NCI-H1105 treated with DMSO at 0.1 percent for 48 hours (cell line): Measurements from ENCODE around the gene CRPPA.
A peak's percentile ranks its signal among the peaks of the same experiment; 100 is the strongest.
"Not testable (repeated sequence)": the region's sequence is repeated elsewhere in the genome, so short reads cannot be mapped to it uniquely, and the experiment has no call there.

ENCODE experiments used
- DNase-seq: peaks from one replicate; lab custom pipeline; 2025; lab: John Stamatoyannopoulos, UW

CRPPA gene

GRCh38 chr7:16421333-16422102 is at the start of gene CRPPA:
Gene CRPPA (minus strand): TSS chr7:16421538. CDS start chr7:16421322, 216 bp downstream.
- peak; percentile 49 for DNase-seq

GRCh38 chr7:16465469-16466361 is 44.4 kb upstream of the CRPPA start, which contains the start of gene SOSTDC1:
Gene SOSTDC1 (minus strand): TSS chr7:16465738. CDS start chr7:16465668, 70 bp downstream.
- DNase-seq = no peak

- DNase-seq = no peak
Measured at GRCh38 chr7:16463949-16464715, 42.8 kb upstream of the CRPPA start.

DNA sequence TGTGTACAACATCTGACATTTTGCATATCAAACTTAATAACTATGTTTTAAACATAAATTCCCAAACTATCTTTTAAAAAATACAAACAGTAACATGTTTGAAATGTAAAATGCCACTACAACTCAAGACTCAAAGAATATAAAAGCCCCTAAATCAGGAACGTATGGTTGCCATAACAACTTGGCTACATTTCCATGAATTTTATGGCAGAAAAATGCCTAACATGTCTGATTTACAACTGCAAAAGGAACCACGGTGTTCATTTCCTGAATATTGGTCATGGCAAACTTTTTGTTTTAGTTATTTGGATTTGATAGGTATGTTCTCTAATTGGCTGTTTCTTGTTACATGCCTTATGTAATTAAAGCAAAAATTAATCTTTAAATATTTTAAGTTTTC is 42.2 kb upstream of the CRPPA start:
- no peak for DNase-seq

DNA sequence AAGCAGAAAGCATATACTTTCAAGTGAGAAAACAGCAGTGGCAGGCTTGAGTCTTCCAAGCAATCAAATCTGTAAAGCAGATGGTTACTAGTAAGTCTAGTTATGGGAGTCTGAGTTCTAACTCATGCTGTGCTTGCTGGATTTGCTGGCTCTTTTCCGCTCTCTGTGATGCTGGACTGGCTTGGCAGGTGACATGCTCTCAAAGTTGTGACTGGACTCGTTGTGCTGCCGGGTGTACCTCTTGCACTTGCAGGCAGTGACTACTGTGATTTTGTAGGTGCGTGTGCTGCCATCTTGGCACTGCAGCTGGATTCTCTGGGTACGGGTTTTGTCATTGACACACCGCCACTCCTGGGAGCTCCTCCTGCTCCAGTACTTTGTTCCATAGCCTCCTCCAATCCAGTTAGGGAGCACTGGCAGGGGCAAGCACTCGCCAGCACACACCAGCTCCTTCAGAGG is 41.1 kb upstream of the CRPPA start:
- DNase-seq = no peak

DNA sequence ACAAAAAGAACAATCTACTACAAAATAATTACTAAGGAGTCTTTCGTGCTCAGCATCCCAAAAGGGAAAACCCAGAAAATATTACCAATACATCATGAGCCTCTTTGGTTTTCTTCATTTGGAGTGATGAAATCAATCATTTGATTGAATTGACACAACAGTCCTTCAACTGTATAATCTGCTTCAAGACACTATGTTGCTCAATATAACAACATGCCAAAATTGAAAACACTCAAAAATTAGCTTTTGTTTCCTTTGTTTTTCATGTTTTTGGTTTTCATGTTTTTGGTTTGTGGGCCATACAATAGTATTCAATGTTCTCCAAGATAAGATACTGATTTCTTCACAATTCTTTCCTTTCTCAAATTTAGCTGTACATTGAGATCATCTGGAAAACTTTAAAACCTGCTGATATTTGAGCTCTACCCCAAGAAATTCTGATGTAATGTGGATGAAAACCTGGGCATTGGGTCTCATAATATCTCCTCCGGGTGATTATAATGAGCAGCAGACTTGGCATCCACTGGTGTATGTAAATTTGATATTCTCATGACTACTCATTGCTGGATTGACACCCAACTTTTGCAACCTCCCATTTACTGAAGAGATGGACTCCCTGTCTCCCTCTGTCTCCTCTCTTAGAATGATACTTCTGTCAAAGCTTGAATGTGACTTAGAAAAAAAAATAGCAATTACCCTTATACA is 39.6 kb upstream of the CRPPA start:
- DNase-seq = no peak

DNA sequence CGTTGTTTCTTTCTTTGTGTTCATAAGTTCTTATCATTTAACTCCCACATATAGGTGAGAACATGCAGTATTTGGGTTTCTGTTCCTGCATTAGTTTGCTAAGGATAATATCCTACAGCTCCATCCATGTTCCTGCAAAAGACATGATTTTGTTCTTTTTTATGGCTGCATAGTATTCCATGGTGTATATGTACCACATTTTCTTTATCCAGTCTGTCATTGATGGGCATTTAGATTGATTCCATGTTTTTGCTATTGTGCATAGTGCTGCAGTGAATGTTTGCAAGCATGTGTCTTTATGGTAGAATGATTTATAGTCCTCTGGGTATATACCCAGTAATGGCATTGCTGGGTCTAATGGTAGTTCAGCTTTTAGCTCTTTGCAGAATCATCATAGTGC is 35.0 kb upstream of the CRPPA start:
- DNase-seq = not testable (repeated sequence)

DNA sequence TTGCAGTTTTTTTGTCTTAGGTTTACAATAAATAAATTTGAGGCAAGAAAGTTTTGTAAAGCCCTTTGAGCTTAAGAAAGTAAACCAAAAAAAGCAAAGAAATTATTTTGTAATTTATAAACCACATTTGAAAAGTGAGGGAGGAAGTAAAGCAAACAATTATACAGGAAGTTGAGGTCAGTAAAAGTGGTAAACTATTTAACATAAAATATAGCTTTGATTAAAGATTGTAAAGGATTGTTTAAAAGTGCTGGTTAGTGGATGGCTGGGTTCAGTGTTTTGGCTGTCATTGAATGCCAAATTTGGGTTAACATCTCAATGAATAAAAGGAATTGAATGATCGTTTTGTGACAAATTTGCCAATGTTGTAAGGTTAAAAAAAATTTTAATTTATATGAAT is 34.3 kb upstream of the CRPPA start:
- DNase-seq = no peak

DNA sequence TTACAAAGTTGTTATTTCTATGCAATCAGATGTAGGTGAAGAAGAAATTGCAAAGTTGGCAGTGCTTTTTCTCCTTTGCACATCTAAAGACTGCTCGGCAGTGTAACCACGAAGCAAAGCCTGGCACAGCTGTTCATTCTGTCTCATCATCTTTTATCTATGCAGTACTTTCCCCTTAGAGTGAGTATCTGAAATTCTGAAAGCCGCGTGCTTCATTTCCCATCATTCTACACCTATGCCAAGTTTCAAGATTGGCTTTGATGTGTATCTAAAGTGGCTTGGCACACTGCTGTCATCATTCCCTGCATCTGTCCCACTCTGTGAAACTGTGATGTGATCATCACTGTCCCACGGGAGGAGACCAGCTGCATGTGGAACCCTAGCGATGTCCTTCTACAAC is 29.0 kb upstream of the CRPPA start:
- no peak for DNase-seq

DNA sequence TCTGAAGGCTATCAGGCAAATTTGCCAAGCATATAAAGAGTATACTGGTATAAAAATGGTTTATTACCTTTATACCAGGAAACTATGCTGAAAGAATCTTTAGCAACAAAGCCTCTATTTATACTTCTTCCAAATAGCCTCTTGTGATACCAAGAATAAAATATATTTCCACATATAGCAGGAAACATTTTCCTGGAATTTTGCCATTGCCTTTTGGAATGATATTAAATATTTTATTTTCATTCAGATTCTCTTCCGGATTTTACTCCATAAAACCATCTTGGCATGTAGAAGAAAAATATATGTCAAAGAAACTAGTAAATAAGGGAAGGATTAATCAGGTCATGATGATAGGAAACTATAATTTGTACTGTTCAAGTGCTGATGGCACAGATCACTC is 26.5 kb upstream of the CRPPA start:
- no peak for DNase-seq

DNA sequence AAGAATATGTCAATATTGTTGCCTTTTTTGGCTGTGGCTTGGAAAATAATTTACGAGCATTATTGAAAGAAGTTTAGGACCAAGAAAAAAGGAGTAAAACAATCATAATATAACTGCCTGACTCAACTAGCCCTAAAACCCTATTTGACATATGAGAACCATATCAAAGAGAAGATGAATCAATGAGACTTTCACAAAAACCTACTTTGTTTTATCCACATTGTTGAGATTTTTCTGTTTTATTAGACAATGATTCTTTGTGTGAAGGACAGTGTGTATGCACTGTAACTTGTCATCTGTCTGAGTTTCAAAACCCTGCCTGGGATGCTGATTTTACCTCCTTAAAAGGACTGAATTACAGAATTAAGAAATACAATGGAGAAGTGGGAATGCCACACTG is 25.2 kb upstream of the CRPPA start:
- DNase-seq = no peak

- DNase-seq = not testable (repeated sequence)
Measured at GRCh38 chr7:16443871-16444270, 22.5 kb upstream of the CRPPA start.

DNA sequence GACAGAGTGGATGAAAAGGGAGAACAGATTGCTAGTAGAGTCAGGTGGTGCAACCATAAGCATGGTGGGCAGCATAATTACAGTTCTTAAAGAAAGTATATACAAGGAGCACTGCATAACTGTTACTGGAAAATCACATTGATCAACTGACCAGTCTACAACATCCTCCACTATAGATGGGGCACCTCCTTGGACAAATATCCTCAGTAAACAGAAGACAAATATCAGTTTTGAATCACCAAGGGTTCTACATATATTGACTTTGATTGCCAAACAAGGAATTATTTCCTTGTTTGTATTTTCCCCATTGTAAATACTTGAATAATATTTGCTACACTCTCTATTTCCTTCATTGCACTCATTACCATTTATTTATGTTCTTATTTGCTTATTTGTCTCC is 17.6 kb upstream of the CRPPA start:
- DNase-seq = no peak

- no peak for DNase-seq
Measured at GRCh38 chr7:16436306-16436705, 15.0 kb upstream of the CRPPA start.

- no peak for DNase-seq
Measured at GRCh38 chr7:16433568-16434122, 12.3 kb upstream of the CRPPA start.

DNA sequence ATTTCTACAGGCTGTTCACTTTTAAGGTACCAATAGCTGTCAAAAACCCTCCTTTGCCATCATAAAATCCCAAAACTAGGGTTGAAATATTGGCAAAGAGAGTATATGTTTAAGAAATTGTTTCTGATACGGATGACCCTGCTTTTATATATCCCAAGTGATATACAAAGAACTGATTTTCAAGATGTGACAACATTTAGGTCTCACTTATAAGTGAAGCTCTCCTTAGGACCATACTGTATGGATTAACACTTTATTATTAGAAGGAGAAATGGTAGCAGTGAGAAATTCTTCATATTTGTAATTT is 11.0 kb upstream of the CRPPA start:
- no peak for DNase-seq

GRCh38 chr7:16431646-16432424 is 10.5 kb upstream of the CRPPA start:
- DNase-seq = peak; percentile 46

DNA sequence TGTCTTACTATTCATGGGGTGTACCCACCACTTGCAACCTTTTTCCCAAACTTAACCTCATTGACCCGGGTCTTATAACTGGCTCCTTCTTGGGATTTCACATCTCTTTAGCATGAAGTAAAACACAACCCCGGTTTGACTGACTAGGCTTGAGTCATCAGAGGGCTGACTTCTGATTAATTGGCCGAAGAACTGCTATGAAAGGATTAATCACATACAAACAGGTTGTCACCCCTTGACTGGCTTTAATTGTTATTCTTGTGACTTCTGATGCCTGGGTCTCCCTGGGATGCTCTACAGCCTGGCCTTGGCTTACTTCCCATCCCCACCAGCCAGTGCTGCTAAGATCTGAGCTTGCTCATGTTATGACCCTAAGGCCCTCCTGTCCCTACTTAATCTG is 8.8 kb upstream of the CRPPA start:
- DNase-seq = no peak

GRCh38 chr7:16428672-16429071 is 7.3 kb upstream of the CRPPA start:
- no peak for DNase-seq

GRCh38 chr7:16428182-16428581 is 6.8 kb upstream of the CRPPA start:
- DNase-seq = no peak

GRCh38 chr7:16423761-16424160 is 2.4 kb upstream of the CRPPA start:
- DNase-seq = no peak
